Endothelial cell (in vitro differentiated cells): ENCODE data around the gene UMAD1. TPM values are rescaled to one million over a fixed set of nuclear protein-coding genes. Genes with fewer than 3 reads are reported as not detected.
"Not testable (repeated sequence)": the region's sequence is repeated elsewhere in the genome, so short reads cannot be mapped to it uniquely, and the experiment has no call there.

Experiments
- DNase-seq: peaks from one replicate; pipeline ENCODE4 v3.0.0; 2021; ENCODE audit warnings: low spot score
- H3K27ac Mint-ChIP-seq: one replicate; pipeline ENCODE4 v1.8.0; 2021; ENCODE audit warnings: mixed read lengths, inconsistent platforms; ENCODE audit not compliant: unreplicated experiment
- H3K27me3 Mint-ChIP-seq: one replicate; pipeline ENCODE4 v1.8.0; 2021; ENCODE audit warnings: mild to moderate bottlenecking, moderate library complexity, mixed read lengths, inconsistent platforms; ENCODE audit not compliant: unreplicated experiment
- H3K36me3 Mint-ChIP-seq: one replicate; pipeline ENCODE4 v1.8.0; 2021; ENCODE audit warnings: mild to moderate bottlenecking, low read depth, mixed read lengths, inconsistent platforms; ENCODE audit not compliant: unreplicated experiment
- H3K4me1 Mint-ChIP-seq: one replicate; pipeline ENCODE4 v1.8.0; 2021; ENCODE audit warnings: mild to moderate bottlenecking, mixed read lengths, inconsistent platforms; ENCODE audit not compliant: unreplicated experiment
- H3K4me3 Mint-ChIP-seq: one replicate; pipeline ENCODE4 v1.8.0; 2021; ENCODE audit warnings: mild to moderate bottlenecking, mixed read lengths, inconsistent platforms; ENCODE audit not compliant: unreplicated experiment
- H3K9me3 Mint-ChIP-seq: one replicate; pipeline ENCODE4 v1.8.0; 2021; ENCODE audit warnings: mixed read lengths, inconsistent platforms; ENCODE audit not compliant: unreplicated experiment
- CTCF ChIP-seq: fragments of 200-600 bp; sonication (generic); IDR thresholded peaks from one replicate; pipeline ENCODE4 v1.5.0; 2021; ENCODE audit warnings: antibody characterized with exemption; ENCODE audit not compliant: unreplicated experiment
- total RNA-seq: library from RNA; stranded (reverse); fragmentation: NEBNext Ultra II Directional; extraction: Animal tissue kit (Norgen Biotek cat#: 25700); gene quantifications from one replicate; pipeline ENCODE4 v1.2.1, GENCODE V29; 2021; ENCODE audit not compliant: unreplicated experiment

UMAD1 gene
- total RNA-seq, 1 donor from 2014 or later, result 5.7 TPM

GRCh38 chr7:7651479-7651878, 10.9 kb downstream of the UMAD1 start:
- Mint-ChIP-seq H3K4me3 (no peak overlapping the region), H3K27me3 (no peaks in the 10 kb centered on the region), H3K9me3 (no peaks in the 10 kb centered on the region), H3K36me3 (peaks cover 4% of the 10 kb centered on the region), H3K27ac (no peak overlapping the region), H3K4me1 (no peaks in the 10 kb centered on the region)
- no peak for DNase-seq
- no peak for TF ChIP-seq CTCF

- H3K9me3 Mint-ChIP-seq, result no peaks in the 10 kb centered on the region
- H3K4me3 Mint-ChIP-seq, result no peak overlapping the region
- DNase-seq, result no peak
- H3K4me1 Mint-ChIP-seq, result no peaks in the 10 kb centered on the region
- H3K27me3 Mint-ChIP-seq, result no peaks in the 10 kb centered on the region
- TF ChIP-seq CTCF, result no peak
- no peaks in the 10 kb centered on the region for H3K36me3 Mint-ChIP-seq
- no peak overlapping the region for H3K27ac Mint-ChIP-seq
Measured at GRCh38 chr7:7652798-7653540, 12.4 kb downstream of the UMAD1 start.

- H3K9me3 Mint-ChIP-seq, result no peaks in the 10 kb centered on the region
- no peaks in the 10 kb centered on the region for H3K4me1 Mint-ChIP-seq
- no peaks in the 10 kb centered on the region for H3K36me3 Mint-ChIP-seq
- H3K27me3 Mint-ChIP-seq, result no peaks in the 10 kb centered on the region
- H3K4me3 Mint-ChIP-seq, result no peak overlapping the region
- no peak overlapping the region for H3K27ac Mint-ChIP-seq
- peak; percentile 93 for TF ChIP-seq CTCF
- DNase-seq, result peak; percentile 36
Measured at GRCh38 chr7:7653593-7654187, 13.1 kb downstream of the UMAD1 start.

GRCh38 chr7:7654964-7655715, 14.6 kb downstream of the UMAD1 start:
- TF ChIP-seq CTCF, result no peak
- Mint-ChIP-seq H3K4me3 (no peak overlapping the region), H3K36me3 (peaks cover 4% of the 10 kb centered on the region), H3K4me1 (no peaks in the 10 kb centered on the region), H3K27ac (no peak overlapping the region), H3K27me3 (no peaks in the 10 kb centered on the region), H3K9me3 (peaks cover 4% of the 10 kb centered on the region)
- DNase-seq, result no peak

GRCh38 chr7:7656459-7656858, 15.9 kb downstream of the UMAD1 start:
- H3K4me3 Mint-ChIP-seq, H3K4me1 Mint-ChIP-seq, H3K9me3 Mint-ChIP-seq, H3K27ac Mint-ChIP-seq, H3K36me3 Mint-ChIP-seq, DNase-seq, H3K27me3 Mint-ChIP-seq: not testable (repeated sequence)
